Liver (tissue), 3 donors: ENCODE data around the gene SECTM1.

Experiments
- EGR1 ChIP-seq, 2 donors: IDR thresholded peaks; 2 replicates each; pipeline ENCODE4 v1.6.1; 2016 to 2018; ENCODE audit warnings: antibody characterized with exemption in 2 of 2, low read depth in 2 of 2
- RAD21 ChIP-seq, 2 donors: IDR thresholded peaks; 2 replicates each; pipeline ENCODE4 v1.6.1; 2016; ENCODE audit warnings: antibody characterized with exemption in 2 of 2, mild to moderate bottlenecking in 2 of 2
- YY1 ChIP-seq: IDR thresholded peaks from 2 replicates; pipeline ENCODE4 v1.6.1; 2016; ENCODE audit warnings: antibody characterized with exemption, mild to moderate bottlenecking
- TF ChIP-seq, protein P1 (sequence below): IDR thresholded peaks from 2 replicates; pipeline ENCODE4 v1.6.1; 2016; ENCODE audit warnings: antibody characterized with exemption
- TF ChIP-seq, protein P2 (sequence below): fragments of 150-350 bp; IDR thresholded peaks from 2 replicates; pipeline ENCODE4 v1.5.1; 2017; ENCODE audit warnings: improper control_type of control experiment, low read depth, low read length; ENCODE audit not compliant: missing input control
- donor health status: healthy.
- donor health status: healthy.

- TF ChIP-seq, protein P1, sequence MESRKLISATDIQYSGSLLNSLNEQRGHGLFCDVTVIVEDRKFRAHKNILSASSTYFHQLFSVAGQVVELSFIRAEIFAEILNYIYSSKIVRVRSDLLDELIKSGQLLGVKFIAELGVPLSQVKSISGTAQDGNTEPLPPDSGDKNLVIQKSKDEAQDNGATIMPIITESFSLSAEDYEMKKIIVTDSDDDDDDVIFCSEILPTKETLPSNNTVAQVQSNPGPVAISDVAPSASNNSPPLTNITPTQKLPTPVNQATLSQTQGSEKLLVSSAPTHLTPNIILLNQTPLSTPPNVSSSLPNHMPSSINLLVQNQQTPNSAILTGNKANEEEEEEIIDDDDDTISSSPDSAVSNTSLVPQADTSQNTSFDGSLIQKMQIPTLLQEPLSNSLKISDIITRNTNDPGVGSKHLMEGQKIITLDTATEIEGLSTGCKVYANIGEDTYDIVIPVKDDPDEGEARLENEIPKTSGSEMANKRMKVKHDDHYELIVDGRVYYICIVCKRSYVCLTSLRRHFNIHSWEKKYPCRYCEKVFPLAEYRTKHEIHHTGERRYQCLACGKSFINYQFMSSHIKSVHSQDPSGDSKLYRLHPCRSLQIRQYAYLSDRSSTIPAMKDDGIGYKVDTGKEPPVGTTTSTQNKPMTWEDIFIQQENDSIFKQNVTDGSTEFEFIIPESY = no peak
- TF ChIP-seq, protein P2, sequence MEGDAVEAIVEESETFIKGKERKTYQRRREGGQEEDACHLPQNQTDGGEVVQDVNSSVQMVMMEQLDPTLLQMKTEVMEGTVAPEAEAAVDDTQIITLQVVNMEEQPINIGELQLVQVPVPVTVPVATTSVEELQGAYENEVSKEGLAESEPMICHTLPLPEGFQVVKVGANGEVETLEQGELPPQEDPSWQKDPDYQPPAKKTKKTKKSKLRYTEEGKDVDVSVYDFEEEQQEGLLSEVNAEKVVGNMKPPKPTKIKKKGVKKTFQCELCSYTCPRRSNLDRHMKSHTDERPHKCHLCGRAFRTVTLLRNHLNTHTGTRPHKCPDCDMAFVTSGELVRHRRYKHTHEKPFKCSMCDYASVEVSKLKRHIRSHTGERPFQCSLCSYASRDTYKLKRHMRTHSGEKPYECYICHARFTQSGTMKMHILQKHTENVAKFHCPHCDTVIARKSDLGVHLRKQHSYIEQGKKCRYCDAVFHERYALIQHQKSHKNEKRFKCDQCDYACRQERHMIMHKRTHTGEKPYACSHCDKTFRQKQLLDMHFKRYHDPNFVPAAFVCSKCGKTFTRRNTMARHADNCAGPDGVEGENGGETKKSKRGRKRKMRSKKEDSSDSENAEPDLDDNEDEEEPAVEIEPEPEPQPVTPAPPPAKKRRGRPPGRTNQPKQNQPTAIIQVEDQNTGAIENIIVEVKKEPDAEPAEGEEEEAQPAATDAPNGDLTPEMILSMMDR = no peak
- TF ChIP-seq YY1 (no peak), EGR1 (IDR thresholded peaks at IDR 0.05; ENCODE audit: low read depth in 2 of 2) (no peak), RAD21 (IDR thresholded peaks at IDR 0.05) (no peak)
Measured at GRCh38 chr17:82276938-82277337, 56.6 kb downstream of the SECTM1 start.
